Measurements from ENCODE around the gene POU6F2.

GRCh38 chr7:39407137-39407536 is 429.4 kb downstream of the POU6F2 start:
- no peak for TF ChIP-seq REST (IDR thresholded peaks at IDR 0.05; ENCODE audit: insufficient replicate concordance, low read depth)
- TF ChIP-seq CTCF (IDR thresholded peaks at IDR 0.05; ENCODE audit: insufficient read depth, low read length) = no peak
- no peak for TF ChIP-seq POLR2AphosphoS5 (IDR thresholded peaks at IDR 0.05; ENCODE audit: low read depth)
- no peak for TF ChIP-seq GABPA (IDR thresholded peaks at IDR 0.05; ENCODE audit: low read depth)

Data from HL-60 (cell line).